SK-N-SH (cell line): ENCODE measurements around the gene EMILIN2. TPM values are rescaled to one million over a fixed set of nuclear protein-coding genes. Genes with fewer than 3 reads are reported as not detected.

Experiments
- CTCF ChIA-PET: fragments of 300-600, 350-600 bp; formaldehyde crosslinking; extraction: SDS; loops from one replicate; lab custom pipeline; 2021; lab: Yijun Ruan, JAX
- POLR2A ChIA-PET: fragments of 350-600 bp; sonication (Branson Sonifier 250); formaldehyde crosslinking; extraction: SDS; loops from one replicate; lab custom pipeline; 2020; ENCODE audit warnings: antibody characterized with exemption, inconsistent platforms; lab: Yijun Ruan, JAX
- DNase-seq: peaks from one replicate; pipeline ENCODE4 v3.0.0; 2012
- H2AFZ ChIP-seq: fragments of 200-600 bp; sonication (generic); 2 replicates; pipeline ENCODE4 v1.8.1; 2016; ENCODE audit warnings: antibody characterized with exemption, mild to moderate bottlenecking, low read depth
- H3F3A ChIP-seq: fragments of 200-600 bp; sonication (generic); replicated peaks from 2 replicates; pipeline ENCODE3; 2016; ENCODE audit warnings: antibody characterized with exemption, mild to moderate bottlenecking; ENCODE audit not compliant: insufficient read depth
- H3K27ac ChIP-seq, 2 experiments: fragments of 200-500 bp in 1 of 2; fragments of 200-600 bp in 1 of 2; sonication (Bioruptor generic) in 1 of 2; sonication (generic), shearing (Covaris generic) in 1 of 2; 2 replicates each; pipeline versions ENCODE4 v1.5.1 to v1.6.1; 2014 to 2016; ENCODE audit warnings: low read depth in 2 of 2, inconsistent platforms in 1 of 2, low read length in 1 of 2, mild to moderate bottlenecking in 1 of 2, mixed read lengths in 1 of 2
- H3K27me3 ChIP-seq: fragments of 200-600 bp; sonication (generic), shearing (Covaris generic); 2 replicates; pipeline ENCODE4 v1.6.1; 2016; ENCODE audit warnings: mixed run types; ENCODE audit not compliant: insufficient read depth
- H3K36me3 ChIP-seq, 2 experiments: fragments of 200-500 bp in 1 of 2; fragments of 200-600 bp in 1 of 2; sonication (Bioruptor generic) in 1 of 2; sonication (generic) in 1 of 2; replicated peaks in 1 of 2; 2 replicates each; pipeline versions ENCODE3 to v1.5.1; 2014 to 2016; ENCODE audit warnings: low read length in 1 of 2, mild to moderate bottlenecking in 1 of 2; ENCODE audit not compliant: insufficient read depth in 2 of 2, control insufficient read depth in 1 of 2
- H3K4me1 ChIP-seq, 2 experiments: fragments of 200-500 bp in 1 of 2; fragments of 200-600 bp in 1 of 2; sonication (Bioruptor generic) in 1 of 2; sonication (generic), shearing (Covaris generic) in 1 of 2; 2 replicates each; pipeline versions ENCODE4 v1.5.1 to v1.6.1; 2014 to 2016; ENCODE audit warnings: low read depth in 1 of 2, low read length in 1 of 2, mixed run types in 1 of 2; ENCODE audit not compliant: insufficient read depth in 2 of 2, control insufficient read depth in 1 of 2
- H3K4me2 ChIP-seq: fragments of 200-600 bp; sonication (generic), shearing (Covaris generic); 2 replicates; pipeline ENCODE4 v1.6.1; 2017; ENCODE audit warnings: mixed run types
- H3K4me3 ChIP-seq, 2 experiments: fragments of 200-500 bp in 1 of 2; fragments of 200-600 bp in 1 of 2; sonication (Bioruptor generic) in 1 of 2; sonication (generic), shearing (Covaris generic) in 1 of 2; 2 replicates each; pipeline versions ENCODE4 v1.5.1 to v1.8.1; 2014 to 2016; ENCODE audit warnings: low read depth in 2 of 2, inconsistent platforms in 1 of 2, low read length in 1 of 2, mild to moderate bottlenecking in 1 of 2, mixed read lengths in 1 of 2, moderate library complexity in 1 of 2
- H3K79me2 ChIP-seq: fragments of 200-600 bp; sonication (generic); 2 replicates; pipeline ENCODE4 v1.8.1; 2017; ENCODE audit warnings: mild to moderate bottlenecking; ENCODE audit not compliant: insufficient read depth
- H3K9ac ChIP-seq: fragments of 200-600 bp; sonication (generic); 2 replicates; pipeline ENCODE4 v1.6.1; 2017; ENCODE audit warnings: mixed run types
- H3K9me2 ChIP-seq: fragments of 200-600 bp; sonication (generic); 2 replicates; pipeline ENCODE4 v1.6.1; 2017; ENCODE audit warnings: mixed run types
- H3K9me3 ChIP-seq: fragments of 200-600 bp; sonication (generic); 2 replicates; pipeline ENCODE4 v1.6.1; 2017; ENCODE audit warnings: mixed run types, mild to moderate bottlenecking, moderate library complexity
- H4K20me1 ChIP-seq: fragments of 200-600 bp; sonication (generic); 2 replicates; pipeline ENCODE4 v1.6.1; 2017; ENCODE audit warnings: mild to moderate bottlenecking, mixed run types; ENCODE audit not compliant: insufficient read depth
- CHD2 ChIP-seq: fragments of 150-350 bp; IDR thresholded peaks from 2 replicates; pipeline ENCODE4 v1.6.1; 2018; ENCODE audit warnings: low read length; ENCODE audit not compliant: partially characterized antibody
- ELF1 ChIP-seq: IDR thresholded peaks from 2 replicates; pipeline ENCODE4 v1.4.0; 2012
- EZH2phosphoT487 ChIP-seq: fragments of 200-600 bp; sonication (generic); IDR thresholded peaks from 2 replicates; pipeline ENCODE4 v1.6.1; 2017; ENCODE audit warnings: low read depth, mixed run types, mild to moderate bottlenecking, antibody characterized with exemption, moderate library complexity, borderline replicate concordance
- FOSL2 ChIP-seq: IDR thresholded peaks from 2 replicates; pipeline ENCODE4 v1.4.0; 2012; ENCODE audit warnings: low read depth, mild to moderate bottlenecking, moderate library complexity, borderline replicate concordance
- FOXJ3 ChIP-seq: sonication (generic); formaldehyde crosslinking; IDR thresholded peaks from 2 replicates; pipeline ENCODE4 v1.5.1; 2020; ENCODE audit warnings: mild to moderate bottlenecking, missing genetic modification reagents
- MAX ChIP-seq: IDR thresholded peaks from 2 replicates; pipeline ENCODE4 v1.4.0; 2012; ENCODE audit warnings: low read depth
- PBX3 ChIP-seq: IDR thresholded peaks from 2 replicates; pipeline ENCODE4; 2012
- REST ChIP-seq: IDR thresholded peaks from 2 replicates; pipeline ENCODE4 v1.6.1; 2012; ENCODE audit warnings: mild to moderate bottlenecking, low read depth, low read length, moderate library complexity
- RFX5 ChIP-seq: IDR thresholded peaks from 2 replicates; pipeline ENCODE4 v1.6.1; 2012; ENCODE audit warnings: mild to moderate bottlenecking, improper control_type of control experiment, low read length
- SMC3 ChIP-seq: IDR thresholded peaks from 2 replicates; pipeline ENCODE4 v1.6.1; 2012; ENCODE audit warnings: low read depth, low read length, improper control_type of control experiment
- TCF12 ChIP-seq: IDR thresholded peaks from 2 replicates; pipeline ENCODE4 v1.4.0; 2012
- USF1 ChIP-seq: IDR thresholded peaks from 2 replicates; pipeline ENCODE4 v1.4.0; 2012; ENCODE audit warnings: low read depth, borderline replicate concordance
- WGBS: methylation state at CpG from one replicate; pipeline ENCODE4 v1.1.6; 2017; ENCODE audit warnings: low lambda C conversion rate; 5-methylcytosine and 5-hydroxymethylcytosine counted together
- polyA plus RNA-seq, 3 experiments: library from polyadenylated mRNA; depleted of rRNA; stranded (reverse); fragments of >200 nt; gene quantifications; 2 replicates each; pipeline ENCODE4 v1.2.3, GENCODE V29; 2012

The EMILIN2 gene
- polyA plus RNA-seq, 1 of the 3 experiments (the other 2 are of a cell fraction), result 1.4 TPM

GRCh38 chr18:2891526-2892431 lies 45.0 kb downstream of the EMILIN2 start:
- Histone ChIP-seq H3K36me3 (no peaks in the 10 kb centered on the region), H3K9ac (no peak overlapping the region), H2AFZ (no peak overlapping the region), H4K20me1 (no peaks in the 10 kb centered on the region), H3F3A (no peaks in the 10 kb centered on the region), H3K4me3 (no peak overlapping the region), H3K9me2 (no peaks in the 10 kb centered on the region), H3K9me3 (no peaks in the 10 kb centered on the region), H3K79me2 (no peaks in the 10 kb centered on the region), H3K27ac (no peak overlapping the region), H3K27me3 (peaks cover 4% of the 10 kb centered on the region; the same call in 1 of the 2 replicates), H3K4me1 (no peaks in the 10 kb centered on the region), H3K4me2 (no peak overlapping the region)
- ChIA-PET POLR2A (no interaction called here), CTCF (no interaction called here)
- no peak for DNase-seq
- WGBS, result 63% methylated on average over 20 of the region's 20 CpGs
- no peak for TF ChIP-seq PBX3
- no peak for TF ChIP-seq RFX5
- TF ChIP-seq TCF12, result no peak
- no peak for TF ChIP-seq CHD2
- no peak for TF ChIP-seq FOSL2
- no peak for TF ChIP-seq USF1
- no peak for TF ChIP-seq REST
- TF ChIP-seq SMC3, result no peak
- TF ChIP-seq MAX, result no peak
- no peak for TF ChIP-seq FOXJ3
- TF ChIP-seq ELF1, result no peak
- no peak for TF ChIP-seq EZH2phosphoT487
